Choroid plexus epithelial cell (primary cell): ENCODE measurements around the gene ZNF10.

Experiments used
- DNase-seq: peaks from one replicate; pipeline ENCODE4 v3.0.0-alpha.2; 2010; ENCODE audit warnings: low read depth
- H3K4me3 ChIP-seq: 2 replicates; pipeline ENCODE4 v1.5.1; 2011; ENCODE audit warnings: low read depth, mild to moderate bottlenecking, control low read depth, low read length, moderate library complexity
- CTCF ChIP-seq: conservative IDR thresholded peaks from 2 replicates; pipeline ENCODE4 v1.5.1; 2011; ENCODE audit warnings: low read depth, mild to moderate bottlenecking, control low read depth, inconsistent platforms, low read length, moderate library complexity

ZNF10 gene

GRCh38 chr12:133130038-133130807 lies at the start of gene ZNF10, which contains the start of gene ZNF891:
Gene ZNF10 (plus strand): TSS chr12:133130627. CDS start chr12:133144493, 13,866 bp downstream.
Gene ZNF891 (minus strand): TSS chr12:133130274. CDS start chr12:133121918, 8,356 bp downstream.
- peak; percentile 98 for DNase-seq
- no peak for TF ChIP-seq CTCF
- peak within 1 kb of the TSS; percentile 86 for H3K4me3 ChIP-seq

GRCh38 chr12:133081159-133081780 lies 49.2 kb upstream of the ZNF10 start:
- TF ChIP-seq CTCF: no peak
- H3K4me3 ChIP-seq: peak overlapping the region; percentile 94
- DNase-seq: peak; percentile 80

GRCh38 chr12:133083345-133083744 lies 47.1 kb upstream of the ZNF10 start:
- no peak for TF ChIP-seq CTCF
- H3K4me3 ChIP-seq: no peak overlapping the region
- no peak for DNase-seq

GRCh38 chr12:133105620-133106019 lies 24.8 kb upstream of the ZNF10 start:
- TF ChIP-seq CTCF: no peak
- peak; percentile 10 for DNase-seq
- H3K4me3 ChIP-seq: no peak overlapping the region

- no peak for TF ChIP-seq CTCF
- H3K4me3 ChIP-seq: no peak overlapping the region
- DNase-seq: peak; percentile 24
Measured at GRCh38 chr12:133106253-133106652, 24.2 kb upstream of the ZNF10 start.

- DNase-seq: no peak
- no peak for TF ChIP-seq CTCF
- no peak overlapping the region for H3K4me3 ChIP-seq
Measured at GRCh38 chr12:133107121-133107520, 23.3 kb upstream of the ZNF10 start.

GRCh38 chr12:133108150-133108549 lies 22.3 kb upstream of the ZNF10 start:
- DNase-seq: no peak
- no peak for TF ChIP-seq CTCF
- H3K4me3 ChIP-seq: no peak overlapping the region
